H1 (cell line): ENCODE data around the gene AIFM3. TPM values are rescaled to one million over a fixed set of nuclear protein-coding genes. Genes with fewer than 3 reads are reported as not detected.

Experiments
- ASH2L ChIP-seq: fragments of 200-600, 300-600 bp; sonication (generic); IDR thresholded peaks from one replicate; pipeline ENCODE4 v1.7.1; 2017; ENCODE audit warnings: low read length
- BACH1 ChIP-seq: IDR thresholded peaks from 2 replicates; pipeline ENCODE4 v1.6.1; 2012; ENCODE audit warnings: low read length, improper control_type of control experiment
- BCL11A ChIP-seq, 2 experiments: IDR thresholded peaks; one replicate each; pipeline ENCODE4 v1.6.1; 2011; ENCODE audit warnings: low read depth in 2 of 2, low read length in 2 of 2, mild to moderate bottlenecking in 2 of 2
- CHD1 ChIP-seq: IDR thresholded peaks from 2 replicates; pipeline ENCODE4 v1.6.1; 2012; ENCODE audit warnings: low read depth, low read length, improper control_type of control experiment
- CHD2 ChIP-seq: IDR thresholded peaks from 2 replicates; pipeline ENCODE4 v1.6.1; 2012; ENCODE audit warnings: low read length, improper control_type of control experiment
- CREB1 ChIP-seq: IDR thresholded peaks from 2 replicates; pipeline ENCODE4 v1.6.1; 2012; ENCODE audit warnings: inconsistent platforms
- FOSL1 ChIP-seq: IDR thresholded peaks from 2 replicates; pipeline ENCODE4 v1.6.1; 2011; ENCODE audit warnings: mild to moderate bottlenecking, low read depth, low read length, moderate library complexity; ENCODE audit not compliant: insufficient read depth
- JUN ChIP-seq: IDR thresholded peaks from 2 replicates; pipeline ENCODE4 v1.6.1; 2011; ENCODE audit warnings: low read depth, mild to moderate bottlenecking, improper control_type of control experiment, low read length
- JUND ChIP-seq: IDR thresholded peaks from 2 replicates; pipeline ENCODE4 v1.6.1; 2011; ENCODE audit warnings: mild to moderate bottlenecking, improper control_type of control experiment, low read length
- KDM1A ChIP-seq: fragments of 200-600, 300-600 bp; sonication (generic); IDR thresholded peaks from 2 replicates; pipeline ENCODE4 v1.7.1; 2016; ENCODE audit warnings: mild to moderate bottlenecking, low read length, borderline replicate concordance
- NRF1 ChIP-seq: IDR thresholded peaks from 2 replicates; pipeline ENCODE4 v1.6.1; 2011; ENCODE audit warnings: mild to moderate bottlenecking, low read depth, low read length, improper control_type of control experiment
- RXRA ChIP-seq: IDR thresholded peaks from 2 replicates; pipeline ENCODE4 v1.6.1; 2011; ENCODE audit warnings: low read depth, mild to moderate bottlenecking, low read length, moderate library complexity; ENCODE audit not compliant: insufficient read depth
- SIX5 ChIP-seq: IDR thresholded peaks from 2 replicates; pipeline ENCODE4 v1.6.1; 2011; ENCODE audit warnings: mild to moderate bottlenecking, low read depth, low read length
- SP1 ChIP-seq: IDR thresholded peaks from 2 replicates; pipeline ENCODE4 v1.6.1; 2011; ENCODE audit warnings: low read depth, low read length
- SP2 ChIP-seq: IDR thresholded peaks from 2 replicates; pipeline ENCODE4 v1.6.1; 2012; ENCODE audit warnings: mild to moderate bottlenecking, low read length, inconsistent platforms
- SP4 ChIP-seq: IDR thresholded peaks from 2 replicates; pipeline ENCODE4 v1.6.1; 2012; ENCODE audit warnings: low read length, inconsistent platforms
- TAF1 ChIP-seq: IDR thresholded peaks from 2 replicates; pipeline ENCODE4 v1.6.1; 2011; ENCODE audit warnings: mild to moderate bottlenecking, low read depth, low read length
- TCF12 ChIP-seq: IDR thresholded peaks from 2 replicates; pipeline ENCODE4 v1.6.1; 2011; ENCODE audit warnings: low read depth, mild to moderate bottlenecking, low read length
- YY1 ChIP-seq: IDR thresholded peaks from 2 replicates; pipeline ENCODE4 v1.6.1; 2011; ENCODE audit warnings: low read depth, mild to moderate bottlenecking, low read length
- polyA plus RNA-seq, 7 experiments: library from polyadenylated mRNA; depleted of rRNA in 3 of 7; stranded (reverse) in 5 of 7; unstranded in 2 of 7; fragments of >200 nt in 5 of 7; fragments of 200-250 nt in 2 of 7; gene quantifications; 1 replicate in 5 of 7; 2 replicates in 1 of 7; 4 replicates in 1 of 7; pipeline versions ENCODE4 v1.2.1 to v1.2.3, GENCODE V29; 2011 to 2013; ENCODE audit warnings: missing spikeins in 2 of 7, mixed read lengths in 2 of 7
- total RNA-seq: library from RNA; stranded (reverse); fragmentation: NEBNext Ultra II Directional; extraction: Animal tissue kit (Norgen Biotek cat#: 25700); gene quantifications from 2 replicates; pipeline ENCODE4 v1.2.1, GENCODE V29; 2021
- TF ChIP-seq, protein P1 (sequence below): IDR thresholded peaks from 2 replicates; pipeline ENCODE4 v1.6.1; 2011; ENCODE audit warnings: low read length, improper control_type of control experiment
- TF ChIP-seq, protein P2 (sequence below): IDR thresholded peaks from 2 replicates; pipeline ENCODE4 v1.6.1; 2012; ENCODE audit warnings: inconsistent platforms
- TF ChIP-seq, protein P3 (sequence below): IDR thresholded peaks from 2 replicates; pipeline ENCODE4 v1.6.1; 2011; ENCODE audit warnings: low read depth, mild to moderate bottlenecking, low read length; ENCODE audit not compliant: insufficient read depth
- TF ChIP-seq, protein P4 (sequence below): IDR thresholded peaks from 2 replicates; pipeline ENCODE4 v1.6.1; 2012; ENCODE audit warnings: low read length, inconsistent platforms

AIFM3 gene
- total and polyA plus RNA-seq, 2 of the 8 experiments (the other 6 are each of a cell fraction or from before 2014, with no cell fraction given), result 0.86 to 1.4 TPM

DNA sequence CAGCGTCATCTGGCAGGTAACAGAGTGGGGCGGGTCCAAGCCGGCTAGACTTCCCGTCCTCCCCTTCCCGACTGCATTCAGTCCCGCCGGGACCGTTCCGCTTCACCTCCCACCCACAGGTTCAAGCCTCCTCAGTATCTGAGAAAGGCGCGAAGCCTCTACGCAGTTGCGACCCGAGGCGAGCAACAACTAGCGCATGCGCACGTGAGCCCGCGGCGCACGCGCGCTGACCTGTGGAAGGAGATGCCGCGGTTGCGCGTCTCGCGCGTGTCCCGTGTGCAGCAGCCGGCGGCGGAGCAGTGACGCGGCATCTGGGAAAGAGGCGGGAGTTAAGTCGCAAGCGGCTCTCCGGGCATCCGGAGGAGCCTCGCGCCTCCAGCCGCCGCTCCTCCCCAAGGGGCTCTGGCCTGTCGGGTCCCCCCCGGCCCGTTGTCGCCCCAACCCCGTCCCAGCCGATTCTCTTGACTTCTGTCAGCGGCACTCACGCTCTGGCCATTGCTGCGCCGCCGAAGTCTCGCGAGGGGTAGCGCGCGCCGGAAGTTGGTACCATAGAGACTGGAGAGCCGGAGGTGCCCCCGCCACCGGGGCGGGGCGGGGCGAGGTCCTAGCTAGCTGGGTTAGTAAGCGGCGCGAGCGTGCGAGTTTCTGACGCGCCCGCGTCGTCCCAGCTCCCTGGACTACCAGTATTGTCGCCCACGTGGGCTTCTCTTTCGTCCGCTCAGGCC, 34.7 kb downstream of the AIFM3 start, which contains the start of gene THAP7 (continued):
- peak; percentile 41; the same call in 1 of the 2 replicates for TF ChIP-seq YY1
- TF ChIP-seq, protein P1, sequence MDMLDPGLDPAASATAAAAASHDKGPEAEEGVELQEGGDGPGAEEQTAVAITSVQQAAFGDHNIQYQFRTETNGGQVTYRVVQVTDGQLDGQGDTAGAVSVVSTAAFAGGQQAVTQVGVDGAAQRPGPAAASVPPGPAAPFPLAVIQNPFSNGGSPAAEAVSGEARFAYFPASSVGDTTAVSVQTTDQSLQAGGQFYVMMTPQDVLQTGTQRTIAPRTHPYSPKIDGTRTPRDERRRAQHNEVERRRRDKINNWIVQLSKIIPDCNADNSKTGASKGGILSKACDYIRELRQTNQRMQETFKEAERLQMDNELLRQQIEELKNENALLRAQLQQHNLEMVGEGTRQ, result 0 out of 2 replicates have a peak, but pooled peaks have one; percentile 23
- TF ChIP-seq SP2, result peak; percentile 17; the same call in 1 of the 2 replicates
- no peak for TF ChIP-seq SIX5
- TF ChIP-seq, protein P2, sequence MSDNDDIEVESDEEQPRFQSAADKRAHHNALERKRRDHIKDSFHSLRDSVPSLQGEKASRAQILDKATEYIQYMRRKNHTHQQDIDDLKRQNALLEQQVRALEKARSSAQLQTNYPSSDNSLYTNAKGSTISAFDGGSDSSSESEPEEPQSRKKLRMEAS, result peak; percentile 90
- TF ChIP-seq SP4, result no peak
- TF ChIP-seq, protein P3, sequence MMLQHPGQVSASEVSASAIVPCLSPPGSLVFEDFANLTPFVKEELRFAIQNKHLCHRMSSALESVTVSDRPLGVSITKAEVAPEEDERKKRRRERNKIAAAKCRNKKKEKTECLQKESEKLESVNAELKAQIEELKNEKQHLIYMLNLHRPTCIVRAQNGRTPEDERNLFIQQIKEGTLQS, result 0 out of 2 replicates have a peak, but pooled peaks have one; percentile 8
- peak; percentile 65 for TF ChIP-seq TAF1
- no peak for TF ChIP-seq SP1
- no peak for TF ChIP-seq KDM1A
- TF ChIP-seq JUN, result no peak
- peak; percentile 80 for TF ChIP-seq ASH2L
- peak; percentile 78 for TF ChIP-seq CREB1
- TF ChIP-seq FOSL1, result no peak
- no peak for TF ChIP-seq TCF12
- no peak for TF ChIP-seq CHD1
- TF ChIP-seq BCL11A (IDR thresholded peaks at IDR 0.05; ENCODE audit: low read depth in 2 of 2, low read length in 2 of 2), result no peak
- peak; percentile 91 for TF ChIP-seq CHD2
- TF ChIP-seq BACH1, result no peak
- TF ChIP-seq RXRA, result no peak
- peak; percentile 81 for TF ChIP-seq NRF1
- TF ChIP-seq JUND, result no peak
- TF ChIP-seq, protein P4, sequence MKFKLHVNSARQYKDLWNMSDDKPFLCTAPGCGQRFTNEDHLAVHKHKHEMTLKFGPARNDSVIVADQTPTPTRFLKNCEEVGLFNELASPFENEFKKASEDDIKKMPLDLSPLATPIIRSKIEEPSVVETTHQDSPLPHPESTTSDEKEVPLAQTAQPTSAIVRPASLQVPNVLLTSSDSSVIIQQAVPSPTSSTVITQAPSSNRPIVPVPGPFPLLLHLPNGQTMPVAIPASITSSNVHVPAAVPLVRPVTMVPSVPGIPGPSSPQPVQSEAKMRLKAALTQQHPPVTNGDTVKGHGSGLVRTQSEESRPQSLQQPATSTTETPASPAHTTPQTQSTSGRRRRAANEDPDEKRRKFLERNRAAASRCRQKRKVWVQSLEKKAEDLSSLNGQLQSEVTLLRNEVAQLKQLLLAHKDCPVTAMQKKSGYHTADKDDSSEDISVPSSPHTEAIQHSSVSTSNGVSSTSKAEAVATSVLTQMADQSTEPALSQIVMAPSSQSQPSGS, result no peak
